NOMO-1 (cell line): Measurements from ENCODE around the gene COP1.

ENCODE experiments used
- DNase-seq, 2 experiments: peaks; one replicate each; lab custom pipeline; 2025; ENCODE audit not compliant: unreplicated experiment in 2 of 2; lab: John Stamatoyannopoulos, UW

COP1 gene

DNA sequence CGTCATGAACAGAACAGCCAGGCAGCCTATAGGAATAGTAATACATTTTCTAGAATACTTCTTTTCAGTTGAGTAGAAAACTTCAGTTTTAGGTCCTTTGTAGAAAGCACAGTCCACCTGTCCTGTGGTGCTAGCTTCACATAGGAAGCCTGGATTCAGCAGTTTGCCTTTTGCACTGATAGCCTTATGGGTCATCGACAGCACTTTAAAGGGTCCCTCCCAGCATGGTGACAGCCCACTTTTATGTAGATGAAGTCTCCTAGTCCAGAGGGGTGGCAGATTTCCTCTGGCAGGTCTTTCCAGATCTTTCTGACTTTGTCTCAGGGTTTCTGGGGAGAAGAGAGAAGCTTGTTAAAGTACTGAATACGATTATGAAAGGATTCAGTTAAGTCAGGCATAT, 302.3 kb downstream of the COP1 start:
- no peak for DNase-seq

DNA sequence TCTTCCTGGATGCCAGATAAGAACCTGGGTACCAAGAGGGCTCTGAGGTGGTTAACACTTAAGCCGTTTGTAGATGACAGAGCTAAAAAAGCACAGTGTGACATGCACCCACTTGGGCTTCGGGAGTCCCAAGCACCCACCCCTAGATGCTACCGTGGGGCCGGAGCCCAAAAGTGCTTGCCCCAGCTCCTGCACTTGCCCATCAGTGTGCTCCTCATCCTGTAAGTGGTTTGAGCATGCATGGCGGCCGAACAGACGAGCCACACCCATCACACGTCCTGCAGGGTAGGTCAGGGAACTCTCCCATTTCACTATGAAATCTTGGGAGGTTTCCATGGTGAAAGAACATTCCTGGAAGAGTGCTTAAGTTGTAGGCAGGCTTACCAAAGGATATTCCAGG, 304.8 kb downstream of the COP1 start:
- DNase-seq: no peak

DNA sequence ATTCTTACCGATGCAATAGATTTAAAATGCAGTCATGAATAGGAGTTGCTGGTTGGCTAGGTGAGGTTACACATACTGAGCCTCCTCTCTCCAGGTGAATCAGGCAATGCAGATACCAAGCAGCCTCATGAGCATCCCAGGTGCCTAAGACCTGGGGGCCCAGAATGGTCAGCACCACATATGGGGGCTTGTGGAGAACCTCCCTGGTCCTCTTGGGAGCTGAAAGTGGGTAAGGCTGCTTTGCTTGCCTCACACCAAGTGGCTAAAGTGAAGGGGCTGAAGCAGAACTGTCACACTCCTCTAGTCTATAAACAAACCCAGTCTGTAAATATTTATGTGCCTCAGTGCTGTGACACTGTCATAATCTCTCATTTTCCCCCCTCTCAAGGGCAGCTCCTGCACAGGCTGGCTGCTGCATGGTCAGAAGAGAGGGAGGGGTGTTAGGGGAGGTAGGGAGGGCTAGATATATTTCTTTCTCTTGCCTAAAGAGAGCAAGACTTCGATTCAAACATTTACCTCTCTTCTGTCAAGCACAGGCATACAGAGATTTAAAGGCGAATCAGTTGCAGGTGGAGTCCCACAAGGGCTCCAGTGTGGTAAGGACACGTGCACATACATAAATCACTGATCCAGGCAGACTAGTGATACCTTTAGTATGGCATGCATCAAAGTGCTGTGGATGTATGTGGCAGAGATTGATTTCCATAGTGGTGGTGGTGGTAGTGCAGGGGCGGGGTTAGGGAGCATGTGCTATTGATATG, 305.8 kb downstream of the COP1 start:
- no peak for DNase-seq

DNA sequence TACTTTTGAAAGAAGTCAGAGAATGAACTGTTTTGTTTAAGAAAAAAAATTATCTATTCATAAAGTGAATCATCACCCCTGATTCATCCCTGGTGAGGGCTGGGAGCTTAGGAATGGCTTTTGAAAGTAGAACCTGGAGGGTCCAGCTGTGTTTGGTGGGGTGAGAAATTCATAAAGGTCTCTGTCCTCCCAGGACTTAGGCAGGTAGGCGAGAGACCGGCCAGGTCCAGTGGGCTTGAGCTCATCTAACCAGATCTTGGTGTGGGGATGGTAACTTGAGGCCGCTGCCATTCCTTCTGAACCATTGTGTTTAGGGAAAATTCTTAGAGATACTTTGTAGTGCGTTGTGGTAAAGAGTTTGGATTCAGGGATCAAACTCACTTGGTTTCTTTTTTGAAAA, 306.9 kb downstream of the COP1 start:
- DNase-seq: no peak

DNA sequence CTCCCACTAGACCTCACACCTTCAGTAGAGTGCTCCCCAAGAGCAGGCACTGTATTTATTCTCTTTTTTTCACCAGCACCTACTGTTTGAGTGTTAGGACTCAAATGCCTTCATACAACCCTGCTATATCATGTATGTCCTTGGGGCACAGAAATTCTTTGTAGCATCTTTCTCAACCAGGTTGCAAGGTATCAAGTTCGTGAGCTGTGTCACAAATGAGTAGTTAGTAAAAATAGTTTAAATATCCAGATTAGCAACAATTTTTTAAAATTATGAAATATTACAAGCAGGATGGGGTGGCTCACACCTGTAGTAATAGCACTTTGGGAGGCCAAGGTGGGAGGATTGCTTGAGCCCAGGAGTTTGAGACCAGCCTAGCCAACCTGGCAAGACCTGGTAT, 311.1 kb downstream of the COP1 start:
- DNase-seq: no peak
